HFF-Myc (cell line): ENCODE results near the gene OGFOD2.

Experiments used
- DNase-seq: peaks from one replicate; pipeline ENCODE4 v3.0.0-alpha.2; 2011; ENCODE audit warnings: low read depth; ENCODE audit errors: extremely low read depth
- H3K4me3 ChIP-seq: replicated peaks from 2 replicates; pipeline ENCODE4 v1.5.1; 2011; ENCODE audit warnings: low read depth, mild to moderate bottlenecking, control low read depth, low read length
- CTCF ChIP-seq: IDR thresholded peaks from 2 replicates; pipeline ENCODE4 v1.5.1; 2012; ENCODE audit warnings: mild to moderate bottlenecking, low read depth, low read length, control low read depth; ENCODE audit errors: missing control alignments

OGFOD2 gene

GRCh38 chr12:123017753-123018152 is 42.7 kb downstream of the OGFOD2 start:
- H3K4me3 ChIP-seq = no peak overlapping the region
- DNase-seq = no peak
- TF ChIP-seq CTCF = no peak

- no peak for DNase-seq
- no peak for TF ChIP-seq CTCF
- H3K4me3 ChIP-seq = no peak overlapping the region
These were observed 44.7 kb downstream of the OGFOD2 start for GRCh38 chr12:123019841-123020138.

- no peak for DNase-seq
- H3K4me3 ChIP-seq = no peak overlapping the region
- TF ChIP-seq CTCF = no peak
These were observed 46.9 kb downstream of the OGFOD2 start for GRCh38 chr12:123021688-123022604.

- no peak overlapping the region for H3K4me3 ChIP-seq
- no peak for TF ChIP-seq CTCF
- DNase-seq = no peak
These were observed 47.8 kb downstream of the OGFOD2 start for GRCh38 chr12:123022846-123023245.

GRCh38 chr12:123024819-123025391 is 49.9 kb downstream of the OGFOD2 start:
- DNase-seq = no peak
- TF ChIP-seq CTCF = no peak

GRCh38 chr12:123026094-123026853 is 51.2 kb downstream of the OGFOD2 start:
- TF ChIP-seq CTCF = no peak
- no peak for DNase-seq
- H3K4me3 ChIP-seq = no peak overlapping the region

More at GRCh38 chr12:123024819-123025391, 49.9 kb downstream of the OGFOD2 start:
- no peak overlapping the region for H3K4me3 ChIP-seq
